Measurements from ENCODE around the gene UBA52.
A peak's percentile ranks its signal among the peaks of the same experiment; 100 is the strongest.

UBA52 gene

DNA sequence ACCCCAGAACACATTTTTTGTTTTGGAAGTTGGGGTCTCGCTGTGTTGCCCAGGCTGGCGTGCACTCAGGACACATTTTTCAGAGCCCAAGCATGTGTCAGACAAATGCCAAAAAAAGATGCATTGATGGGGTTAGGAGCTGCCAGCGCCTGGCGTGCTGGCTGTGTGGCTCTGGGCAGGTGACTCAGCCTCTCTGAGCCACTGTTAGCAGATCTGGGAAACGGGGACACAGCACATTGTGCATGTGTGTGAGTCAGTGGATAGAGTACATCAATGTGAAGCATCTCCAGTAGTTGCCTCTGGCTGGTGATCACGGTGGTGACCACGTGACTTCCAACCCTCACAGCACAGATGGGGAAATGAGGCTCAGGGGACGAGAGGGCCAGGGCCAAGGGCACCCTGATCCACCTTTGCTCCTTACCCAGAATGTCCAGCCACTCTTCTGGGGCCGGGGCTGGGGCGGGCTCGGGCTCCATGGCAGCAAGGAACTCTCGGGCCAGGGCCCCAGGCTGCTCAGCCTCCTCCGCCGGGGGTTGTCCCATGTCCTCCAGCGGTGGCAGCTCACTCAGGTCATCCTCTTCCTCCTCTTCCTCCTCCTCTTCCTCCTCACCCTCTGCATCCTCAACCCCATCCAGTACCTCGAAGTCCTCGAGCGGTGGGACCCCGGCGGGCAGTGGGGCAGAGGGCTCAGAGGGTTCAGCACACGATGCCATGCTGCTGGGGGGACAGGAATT, 30.2 kb upstream of the UBA52 start:
- no peak for DNase-seq (ENCODE audit: low read depth)
- H3K4me3 ChIP-seq (ENCODE audit: low read depth, low read length): peak overlapping the region; percentile 76; the same call in 1 of the 2 replicates
- TF ChIP-seq, protein P1, sequence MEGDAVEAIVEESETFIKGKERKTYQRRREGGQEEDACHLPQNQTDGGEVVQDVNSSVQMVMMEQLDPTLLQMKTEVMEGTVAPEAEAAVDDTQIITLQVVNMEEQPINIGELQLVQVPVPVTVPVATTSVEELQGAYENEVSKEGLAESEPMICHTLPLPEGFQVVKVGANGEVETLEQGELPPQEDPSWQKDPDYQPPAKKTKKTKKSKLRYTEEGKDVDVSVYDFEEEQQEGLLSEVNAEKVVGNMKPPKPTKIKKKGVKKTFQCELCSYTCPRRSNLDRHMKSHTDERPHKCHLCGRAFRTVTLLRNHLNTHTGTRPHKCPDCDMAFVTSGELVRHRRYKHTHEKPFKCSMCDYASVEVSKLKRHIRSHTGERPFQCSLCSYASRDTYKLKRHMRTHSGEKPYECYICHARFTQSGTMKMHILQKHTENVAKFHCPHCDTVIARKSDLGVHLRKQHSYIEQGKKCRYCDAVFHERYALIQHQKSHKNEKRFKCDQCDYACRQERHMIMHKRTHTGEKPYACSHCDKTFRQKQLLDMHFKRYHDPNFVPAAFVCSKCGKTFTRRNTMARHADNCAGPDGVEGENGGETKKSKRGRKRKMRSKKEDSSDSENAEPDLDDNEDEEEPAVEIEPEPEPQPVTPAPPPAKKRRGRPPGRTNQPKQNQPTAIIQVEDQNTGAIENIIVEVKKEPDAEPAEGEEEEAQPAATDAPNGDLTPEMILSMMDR (IDR thresholded peaks at IDR 0.05; ENCODE audit: control insufficient read depth, extremely low read depth, insufficient read depth): no peak

- TF ChIP-seq, protein P1 (IDR thresholded peaks at IDR 0.05; ENCODE audit: control insufficient read depth, extremely low read depth, insufficient read depth): no peak
- peak overlapping the region; percentile 76 for H3K4me3 ChIP-seq (ENCODE audit: low read depth, low read length)
- DNase-seq (ENCODE audit: low read depth): no peak
These were observed 29.4 kb upstream of the UBA52 start for GRCh38 chr19:18541992-18542940.

GRCh38 chr19:18542941-18543813, 28.5 kb upstream of the UBA52 start, which contains the start of gene FKBP8:
Gene FKBP8 (minus strand): TSS chr19:18543573. CDS start chr19:18541970, 1,603 bp downstream.
- peak; percentile 64 for DNase-seq (ENCODE audit: low read depth)
- TF ChIP-seq, protein P1 (IDR thresholded peaks at IDR 0.05; ENCODE audit: control insufficient read depth, extremely low read depth, insufficient read depth): no peak
- peak within 1 kb of the TSS; percentile 76 for H3K4me3 ChIP-seq (ENCODE audit: low read depth, low read length)

- peak; percentile 83 for DNase-seq (ENCODE audit: low read depth)
- TF ChIP-seq, protein P1 (IDR thresholded peaks at IDR 0.05; ENCODE audit: control insufficient read depth, extremely low read depth, insufficient read depth): peak; percentile 26
- H3K4me3 ChIP-seq (ENCODE audit: low read depth, low read length): peak overlapping the region; percentile 76
These were observed 27.7 kb upstream of the UBA52 start for GRCh38 chr19:18543814-18544475.

- H3K4me3 ChIP-seq (ENCODE audit: low read depth, low read length): no peak overlapping the region
- DNase-seq (ENCODE audit: low read depth): no peak
- TF ChIP-seq, protein P1 (IDR thresholded peaks at IDR 0.05; ENCODE audit: control insufficient read depth, extremely low read depth, insufficient read depth): no peak
These were observed 20.0 kb upstream of the UBA52 start for GRCh38 chr19:18551631-18552030.

Measured in LNCaP clone FGC (cell line).